ENCODE results near the gene AMZ1.
"Not testable (repeated sequence)": the region's sequence is repeated elsewhere in the genome, so short reads cannot be mapped to it uniquely, and the experiment has no call there.

The AMZ1 gene

DNA sequence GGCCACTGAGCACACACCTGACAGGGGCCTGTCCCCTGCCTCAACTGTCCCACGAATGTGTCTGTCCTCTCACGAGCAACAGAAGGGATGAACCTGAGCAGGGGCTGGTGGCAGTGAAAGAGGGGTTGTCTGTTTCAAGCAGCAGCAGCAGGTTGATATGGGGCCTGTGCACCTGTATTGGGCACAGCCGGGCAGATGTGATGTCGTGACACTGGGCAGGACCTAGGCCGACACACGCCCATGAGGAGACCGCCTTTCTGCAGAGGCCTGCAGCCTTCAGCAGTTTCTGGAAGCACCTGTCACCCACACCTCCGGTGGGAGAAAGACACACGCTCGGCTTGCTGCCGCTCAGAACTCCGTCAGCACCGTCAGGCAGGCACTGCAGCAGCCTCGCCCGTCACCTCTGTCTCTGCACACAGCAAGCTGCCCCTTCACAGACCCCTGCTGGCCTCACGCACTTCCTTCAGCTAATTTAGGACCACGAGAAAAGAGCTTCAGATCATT, 48.5 kb downstream of the AMZ1 start:
- no peaks in the 10 kb centered on the region for H3K9me3 ChIP-seq (ENCODE audit: control insufficient read depth, low read depth, low read length)
- no peak overlapping the region for H3K4me3 ChIP-seq (ENCODE audit: low read length)
- H3K4me1 ChIP-seq (ENCODE audit: control insufficient read depth, low read depth, low read length), result no peaks in the 10 kb centered on the region
- H3K27ac ChIP-seq (ENCODE audit: low read length), result no peak overlapping the region
- H3K36me3 ChIP-seq (ENCODE audit: control insufficient read depth, low read depth, low read length), result peaks cover 1% of the 10 kb centered on the region
- H3K27me3 ChIP-seq (ENCODE audit: control insufficient read depth, insufficient read depth, low read length), result no peaks in the 10 kb centered on the region
- no peak overlapping the region for H3K9ac ChIP-seq (ENCODE audit: low read length)

GRCh38 chr7:2737005-2737743, 49.2 kb downstream of the AMZ1 start:
- not testable (repeated sequence) for H3K9ac ChIP-seq (ENCODE audit: low read length); H3K27me3 ChIP-seq (ENCODE audit: control insufficient read depth, insufficient read depth, low read length); H3K9me3 ChIP-seq (ENCODE audit: control insufficient read depth, low read depth, low read length); H3K36me3 ChIP-seq (ENCODE audit: control insufficient read depth, low read depth, low read length); H3K4me1 ChIP-seq (ENCODE audit: control insufficient read depth, low read depth, low read length); H3K4me3 ChIP-seq (ENCODE audit: low read length); H3K27ac ChIP-seq (ENCODE audit: low read length)

- H3K27ac ChIP-seq (ENCODE audit: low read length), result no peak overlapping the region
- H3K36me3 ChIP-seq (ENCODE audit: control insufficient read depth, low read depth, low read length), result no peaks in the 10 kb centered on the region
- no peak overlapping the region for H3K4me3 ChIP-seq (ENCODE audit: low read length)
- no peak overlapping the region for H3K9ac ChIP-seq (ENCODE audit: low read length)
- H3K27me3 ChIP-seq (ENCODE audit: control insufficient read depth, insufficient read depth, low read length), result no peaks in the 10 kb centered on the region
- H3K9me3 ChIP-seq (ENCODE audit: control insufficient read depth, low read depth, low read length), result no peaks in the 10 kb centered on the region
- H3K4me1 ChIP-seq (ENCODE audit: control insufficient read depth, low read depth, low read length), result no peaks in the 10 kb centered on the region
Measured at GRCh38 chr7:2737771-2738540, 50.0 kb downstream of the AMZ1 start.

GRCh38 chr7:2738766-2739549, 51.0 kb downstream of the AMZ1 start:
- Histone ChIP-seq H3K27ac (ENCODE audit: low read length) (no peak overlapping the region), H3K9me3 (ENCODE audit: control insufficient read depth, low read depth, low read length) (no peaks in the 10 kb centered on the region), H3K4me3 (ENCODE audit: low read length) (no peak overlapping the region), H3K4me1 (ENCODE audit: control insufficient read depth, low read depth, low read length) (no peaks in the 10 kb centered on the region), H3K27me3 (ENCODE audit: control insufficient read depth, insufficient read depth, low read length) (no peaks in the 10 kb centered on the region), H3K36me3 (ENCODE audit: control insufficient read depth, low read depth, low read length) (no peaks in the 10 kb centered on the region), H3K9ac (ENCODE audit: low read length) (no peak overlapping the region)

DNA sequence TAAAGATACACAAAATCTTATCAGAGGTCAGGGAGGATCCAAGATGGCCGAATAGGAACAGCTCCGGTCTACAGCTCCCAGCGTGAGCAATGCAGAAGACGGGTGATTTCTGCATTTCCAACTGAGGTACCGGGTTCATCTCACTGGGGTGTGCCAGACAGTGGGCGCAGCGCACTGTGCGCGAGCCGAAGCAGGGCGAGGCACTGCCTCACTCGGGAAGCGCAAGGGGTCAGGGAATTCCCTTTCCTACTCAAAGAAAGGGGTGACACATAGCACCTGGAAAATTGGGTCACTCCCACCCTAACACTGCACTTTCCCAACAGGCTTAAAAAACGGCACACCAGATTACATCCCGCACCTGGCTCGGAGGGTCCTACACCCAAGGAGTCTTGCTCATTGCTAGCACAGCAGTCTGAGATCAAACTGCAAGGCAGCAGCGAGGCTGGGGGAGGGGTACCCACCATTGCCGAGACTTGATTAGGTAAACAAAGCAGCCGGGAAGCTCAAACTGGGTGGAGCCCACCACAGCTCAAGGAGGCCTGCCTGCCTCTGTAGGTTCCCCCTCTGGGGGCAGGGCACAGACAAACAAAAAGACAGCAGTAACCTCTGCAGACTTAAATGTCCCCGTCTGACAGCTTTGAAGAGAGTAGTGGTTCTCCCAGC, 55.7 kb downstream of the AMZ1 start:
- not testable (repeated sequence) for H3K27ac ChIP-seq (ENCODE audit: low read length); H3K4me3 ChIP-seq (ENCODE audit: low read length); H3K36me3 ChIP-seq (ENCODE audit: control insufficient read depth, low read depth, low read length); H3K27me3 ChIP-seq (ENCODE audit: control insufficient read depth, insufficient read depth, low read length); H3K9ac ChIP-seq (ENCODE audit: low read length); H3K4me1 ChIP-seq (ENCODE audit: control insufficient read depth, low read depth, low read length); H3K9me3 ChIP-seq (ENCODE audit: control insufficient read depth, low read depth, low read length)

GRCh38 chr7:2748684-2749083, 60.7 kb downstream of the AMZ1 start:
- not testable (repeated sequence) for H3K27ac ChIP-seq (ENCODE audit: low read length); H3K9me3 ChIP-seq (ENCODE audit: control insufficient read depth, low read depth, low read length); H3K4me1 ChIP-seq (ENCODE audit: control insufficient read depth, low read depth, low read length); H3K36me3 ChIP-seq (ENCODE audit: control insufficient read depth, low read depth, low read length); H3K4me3 ChIP-seq (ENCODE audit: low read length); H3K9ac ChIP-seq (ENCODE audit: low read length); H3K27me3 ChIP-seq (ENCODE audit: control insufficient read depth, insufficient read depth, low read length)

DNA sequence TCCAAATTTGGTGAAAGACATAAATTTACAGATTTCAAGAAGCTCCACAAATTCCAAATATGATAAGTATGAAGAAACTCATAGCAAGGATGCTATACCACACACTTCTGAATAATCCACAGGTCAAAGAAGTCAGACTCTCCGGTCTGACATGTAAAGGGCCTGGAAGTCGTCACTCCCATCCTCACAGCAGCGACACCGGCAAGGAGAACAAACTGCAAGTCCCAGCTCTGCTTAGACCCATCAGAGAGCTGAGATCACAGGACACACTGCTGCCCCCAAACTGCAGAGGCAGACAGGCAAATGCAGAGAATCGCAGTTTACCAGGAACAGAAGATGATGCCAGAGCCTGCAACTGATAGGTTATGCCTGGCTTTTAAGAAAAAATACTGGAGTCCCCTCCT, 62.0 kb downstream of the AMZ1 start:
- peaks cover 7% of the 10 kb centered on the region for H3K4me1 ChIP-seq (ENCODE audit: control insufficient read depth, low read depth, low read length)
- H3K9me3 ChIP-seq (ENCODE audit: control insufficient read depth, low read depth, low read length), result no peaks in the 10 kb centered on the region
- no peak overlapping the region for H3K9ac ChIP-seq (ENCODE audit: low read length)
- no peak overlapping the region for H3K4me3 ChIP-seq (ENCODE audit: low read length)
- H3K27ac ChIP-seq (ENCODE audit: low read length), result no peak overlapping the region
- H3K27me3 ChIP-seq (ENCODE audit: control insufficient read depth, insufficient read depth, low read length), result no peaks in the 10 kb centered on the region
- no peaks in the 10 kb centered on the region for H3K36me3 ChIP-seq (ENCODE audit: control insufficient read depth, low read depth, low read length)

DNA sequence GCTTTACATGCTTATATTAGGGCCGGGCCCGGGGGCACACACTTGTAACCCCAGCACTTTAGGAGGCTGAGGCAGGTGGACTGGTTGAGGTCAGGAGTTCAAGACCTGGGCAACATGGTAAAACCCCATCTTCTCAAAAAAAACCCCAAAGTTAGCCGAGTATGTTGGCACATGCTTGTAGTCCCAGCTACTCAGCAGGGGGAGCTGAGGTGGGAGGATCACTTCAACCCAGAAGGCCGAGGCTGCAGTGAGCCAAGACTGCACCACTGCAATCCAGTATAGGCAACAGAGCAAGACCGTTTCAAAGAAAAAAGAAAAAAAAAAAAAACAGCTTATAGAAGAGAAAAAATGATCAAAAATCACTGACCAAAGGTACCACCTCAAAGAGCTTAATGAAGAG, 63.1 kb downstream of the AMZ1 start:
- Histone ChIP-seq H3K27me3 (ENCODE audit: control insufficient read depth, insufficient read depth, low read length) (no peaks in the 10 kb centered on the region), H3K9ac (ENCODE audit: low read length) (no peak overlapping the region), H3K4me3 (ENCODE audit: low read length) (no peak overlapping the region), H3K9me3 (ENCODE audit: control insufficient read depth, low read depth, low read length) (no peaks in the 10 kb centered on the region), H3K36me3 (ENCODE audit: control insufficient read depth, low read depth, low read length) (no peaks in the 10 kb centered on the region), H3K27ac (ENCODE audit: low read length) (no peak overlapping the region), H3K4me1 (ENCODE audit: control insufficient read depth, low read depth, low read length) (peaks cover 7% of the 10 kb centered on the region)

DNA sequence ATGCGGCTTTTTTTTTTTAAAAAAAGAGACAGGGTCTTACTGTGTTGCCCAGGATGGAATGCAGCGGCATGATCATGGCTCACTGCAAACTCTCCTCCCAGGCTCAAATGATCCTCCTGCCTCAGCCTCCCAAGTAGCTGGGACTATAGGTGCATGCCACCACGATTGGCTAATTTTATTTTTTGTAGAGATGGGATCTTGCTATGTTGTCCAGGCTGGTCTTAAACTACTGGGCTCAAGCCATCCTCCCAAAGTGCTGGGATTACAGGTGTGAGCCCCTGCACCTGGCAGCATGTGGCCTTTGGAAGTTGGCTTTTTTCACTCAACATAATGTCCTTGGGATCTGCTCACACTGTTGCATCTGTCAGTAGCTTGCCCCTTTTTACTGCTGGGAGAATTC, 65.1 kb downstream of the AMZ1 start:
- H3K4me1 ChIP-seq (ENCODE audit: control insufficient read depth, low read depth, low read length), result peaks cover 13% of the 10 kb centered on the region
- no peaks in the 10 kb centered on the region for H3K9me3 ChIP-seq (ENCODE audit: control insufficient read depth, low read depth, low read length)
- no peaks in the 10 kb centered on the region for H3K36me3 ChIP-seq (ENCODE audit: control insufficient read depth, low read depth, low read length)

DNA sequence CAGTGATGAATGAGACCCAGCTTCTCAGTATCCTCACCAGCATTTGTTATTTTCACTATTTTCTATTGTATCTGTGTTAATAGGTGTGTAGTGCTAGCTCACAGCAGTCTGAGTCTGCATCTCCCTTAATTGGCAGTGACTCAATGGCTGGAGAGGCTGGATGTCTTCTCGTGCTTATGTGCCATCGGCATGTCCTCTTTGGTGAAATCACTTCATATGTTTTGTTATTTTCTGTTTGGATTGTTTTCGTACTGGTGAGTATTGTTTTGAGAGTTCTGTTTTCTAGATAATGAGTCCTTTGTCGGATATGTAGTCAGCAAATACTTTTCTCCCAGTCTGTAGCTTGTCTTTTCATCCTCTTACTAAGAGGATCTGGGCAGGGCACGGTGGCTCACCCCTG, 66.1 kb downstream of the AMZ1 start:
- Histone ChIP-seq H3K9ac (ENCODE audit: low read length) (no peak overlapping the region), H3K27me3 (ENCODE audit: control insufficient read depth, insufficient read depth, low read length) (no peaks in the 10 kb centered on the region), H3K4me3 (ENCODE audit: low read length) (no peak overlapping the region), H3K9me3 (ENCODE audit: control insufficient read depth, low read depth, low read length) (no peaks in the 10 kb centered on the region), H3K4me1 (ENCODE audit: control insufficient read depth, low read depth, low read length) (peaks cover 13% of the 10 kb centered on the region), H3K36me3 (ENCODE audit: control insufficient read depth, low read depth, low read length) (no peaks in the 10 kb centered on the region), H3K27ac (ENCODE audit: low read length) (no peak overlapping the region)

More for the DNA sequence above, 65.1 kb downstream of the AMZ1 start:
- Histone ChIP-seq H3K9ac (ENCODE audit: low read length) (no peak overlapping the region), H3K27ac (ENCODE audit: low read length) (no peak overlapping the region), H3K27me3 (ENCODE audit: control insufficient read depth, insufficient read depth, low read length) (no peaks in the 10 kb centered on the region), H3K4me3 (ENCODE audit: low read length) (no peak overlapping the region)

- no peak overlapping the region for H3K4me3 ChIP-seq (ENCODE audit: low read length)
- H3K9ac ChIP-seq (ENCODE audit: low read length), result no peak overlapping the region
- H3K27me3 ChIP-seq (ENCODE audit: control insufficient read depth, insufficient read depth, low read length), result no peaks in the 10 kb centered on the region
- no peaks in the 10 kb centered on the region for H3K9me3 ChIP-seq (ENCODE audit: control insufficient read depth, low read depth, low read length)
- no peaks in the 10 kb centered on the region for H3K36me3 ChIP-seq (ENCODE audit: control insufficient read depth, low read depth, low read length)
- H3K4me1 ChIP-seq (ENCODE audit: control insufficient read depth, low read depth, low read length), result peaks cover 13% of the 10 kb centered on the region
- H3K27ac ChIP-seq (ENCODE audit: low read length), result no peak overlapping the region
Measured at GRCh38 chr7:2754912-2755311, 66.9 kb downstream of the AMZ1 start.

Data from iPS-18a (cell line).